Forelimb muscle (tissue), 1 donor: ENCODE data around the gene CTIF. TPM values are rescaled to one million over a fixed set of nuclear protein-coding genes. Genes with fewer than 3 reads are reported as not detected.

Experiments
- DNase-seq: peaks from one replicate; pipeline ENCODE4 v3.0.0-alpha.2; 2013; ENCODE audit warnings: low read depth
- polyA plus RNA-seq: library from polyadenylated mRNA; unstranded; fragments of 120-200 nt; gene quantifications from one replicate; pipeline ENCODE4 v1.2.1, GENCODE V29; 2013; ENCODE audit not compliant: insufficient read length

Gene CTIF
- polyA plus RNA-seq, 1 donor: 35.6 TPM

GRCh38 chr18:48833701-48834412, 295.0 kb downstream of the CTIF start:
- no peak for DNase-seq

GRCh38 chr18:48834413-48835031, 295.7 kb downstream of the CTIF start:
- DNase-seq: no peak

- no peak for DNase-seq
These were observed 296.3 kb downstream of the CTIF start for GRCh38 chr18:48835119-48835518.

GRCh38 chr18:48835745-48836170, 296.9 kb downstream of the CTIF start:
- DNase-seq: no peak

GRCh38 chr18:48836231-48836805, 297.5 kb downstream of the CTIF start:
- no peak for DNase-seq

- no peak for DNase-seq
These were observed 298.2 kb downstream of the CTIF start for GRCh38 chr18:48836806-48837615.

GRCh38 chr18:48837676-48838075, 298.8 kb downstream of the CTIF start:
- DNase-seq: no peak

- DNase-seq: no peak
These were observed 299.4 kb downstream of the CTIF start for GRCh38 chr18:48838166-48838775.

- DNase-seq: no peak
These were observed 300.3 kb downstream of the CTIF start for GRCh38 chr18:48838921-48839818.

- DNase-seq: no peak
These were observed 301.1 kb downstream of the CTIF start for GRCh38 chr18:48839819-48840490.

GRCh38 chr18:48840491-48840877, 301.7 kb downstream of the CTIF start:
- no peak for DNase-seq

GRCh38 chr18:48841381-48842258, 302.8 kb downstream of the CTIF start:
- no peak for DNase-seq

GRCh38 chr18:48842259-48843061, 303.6 kb downstream of the CTIF start:
- no peak for DNase-seq

- no peak for DNase-seq
These were observed 304.3 kb downstream of the CTIF start for GRCh38 chr18:48843162-48843561.

- DNase-seq: no peak
These were observed 304.8 kb downstream of the CTIF start for GRCh38 chr18:48843596-48843995.

GRCh38 chr18:48844271-48844670, 305.4 kb downstream of the CTIF start:
- DNase-seq: no peak

- no peak for DNase-seq
These were observed 306.3 kb downstream of the CTIF start for GRCh38 chr18:48845174-48845573.

GRCh38 chr18:48846423-48846932, 307.6 kb downstream of the CTIF start:
- DNase-seq: no peak
